GM12872 (cell line): ENCODE results near the gene TUT7.

Experiments used
- CTCF ChIP-seq: IDR thresholded peaks from 3 replicates; pipeline ENCODE4 v1.5.1; 2011; ENCODE audit warnings: low read depth, mild to moderate bottlenecking, low read length, moderate library complexity; ENCODE audit not compliant: insufficient read depth

Gene TUT7

GRCh38 chr9:86315078-86315477 lies 39.1 kb downstream of the TUT7 start:
- TF ChIP-seq CTCF: no peak

- TF ChIP-seq CTCF: no peak
Measured at GRCh38 chr9:86308687-86309086, 45.5 kb downstream of the TUT7 start.

GRCh38 chr9:86304236-86304730 lies 49.9 kb downstream of the TUT7 start:
- no peak for TF ChIP-seq CTCF

- no peak for TF ChIP-seq CTCF
Measured at GRCh38 chr9:86303316-86303975, 50.8 kb downstream of the TUT7 start.

- TF ChIP-seq CTCF: no peak
Measured at GRCh38 chr9:86301686-86302085, 52.5 kb downstream of the TUT7 start.

- TF ChIP-seq CTCF: no peak
Measured at GRCh38 chr9:86300701-86301100, 53.5 kb downstream of the TUT7 start.

- TF ChIP-seq CTCF: no peak
Measured at GRCh38 chr9:86298873-86299272, 55.3 kb downstream of the TUT7 start.
